Posterior vena cava (tissue), 2 donors: ENCODE measurements around the gene FXYD3. TPM values are rescaled to one million over a fixed set of nuclear protein-coding genes. Genes with fewer than 3 reads are reported as not detected.
"Not testable (repeated sequence)": the region's sequence is repeated elsewhere in the genome, so short reads cannot be mapped to it uniquely, and the experiment has no call there.

Experiments used
- DNase-seq: peaks from one replicate; pipeline ENCODE4 v3.0.0-alpha.2; 2020; ENCODE audit warnings: low spot score
- intact Hi-C, 2 donors: fragments of 100-400 bp; cut with DNase I; formaldehyde crosslinking; loops; one replicate each; pipeline versions ENCODE4 v1.14.1 to v1.14.2; 2022 to 2023
- total RNA-seq, 2 donors: library from RNA; stranded (reverse); fragmentation: NEBNext Ultra II Directional; extraction: Animal tissue kit (Norgen Biotek cat#: 25700); gene quantifications; one replicate each; pipeline ENCODE4 v1.2.1, GENCODE V29; 2021
- donor health status: DM: yes; HTN: yes; CAD: no.
- donor health status: DM: yes; HTN: yes; CAD: no.

FXYD3 gene
- total RNA-seq, 2 donors from 2014 or later = not detected

GRCh38 chr19:35151273-35152065, 35.8 kb downstream of the FXYD3 start:
- no peak for DNase-seq
- intact Hi-C loops = no loop called here

- DNase-seq, intact Hi-C loops: not testable (repeated sequence)
Observed at GRCh38 chr19:35153129-35153522, 37.5 kb downstream of the FXYD3 start.

GRCh38 chr19:35153701-35154524, 38.3 kb downstream of the FXYD3 start:
- DNase-seq = no peak
- intact Hi-C loops = no loop called here

GRCh38 chr19:35154525-35155406, 39.1 kb downstream of the FXYD3 start, which contains the start of gene FXYD5:
Gene FXYD5 (plus strand): TSS chr19:35154735. CDS start chr19:35155551, 816 bp downstream.
- DNase-seq = peak; percentile 94
- intact Hi-C loops = no loop called here

- no peak for DNase-seq
- intact Hi-C loops = no loop called here
Observed at GRCh38 chr19:35155441-35155840, 39.8 kb downstream of the FXYD3 start.

- no peak for DNase-seq
- intact Hi-C loops = no loop called here
Observed at GRCh38 chr19:35155981-35156672, 40.5 kb downstream of the FXYD3 start.

- intact Hi-C loops = no loop called here
- no peak for DNase-seq
Observed at GRCh38 chr19:35156673-35157014, 41.0 kb downstream of the FXYD3 start.

GRCh38 chr19:35157431-35157830, 41.8 kb downstream of the FXYD3 start:
- DNase-seq = no peak
- intact Hi-C loops = no loop called here

GRCh38 chr19:35159606-35160005, 44.0 kb downstream of the FXYD3 start:
- DNase-seq = no peak
- intact Hi-C loops = no loop called here

GRCh38 chr19:35160629-35161433, 45.2 kb downstream of the FXYD3 start:
- intact Hi-C loops = no loop called here
- DNase-seq = peak; percentile 36

GRCh38 chr19:35161434-35161743, 45.8 kb downstream of the FXYD3 start:
- peak; percentile 40 for DNase-seq
- intact Hi-C loops = no loop called here

- DNase-seq = peak; percentile 13
- intact Hi-C loops = no loop called here
Observed at GRCh38 chr19:35162471-35163326, 47.1 kb downstream of the FXYD3 start.

GRCh38 chr19:35164418-35164817, 48.8 kb downstream of the FXYD3 start:
- intact Hi-C loops = no loop called here
- peak; percentile 6 for DNase-seq

GRCh38 chr19:35165200-35166058, 49.8 kb downstream of the FXYD3 start:
- DNase-seq = peak; percentile 26
- intact Hi-C loops = no loop called here

GRCh38 chr19:35166100-35167063, 50.8 kb downstream of the FXYD3 start:
- intact Hi-C loops = no loop called here

More at GRCh38 chr19:35166100-35167063, 50.8 kb downstream of the FXYD3 start:
- peak; percentile 48 for DNase-seq
